ENCODE measurements around the gene CACNA1E.

DNA sequence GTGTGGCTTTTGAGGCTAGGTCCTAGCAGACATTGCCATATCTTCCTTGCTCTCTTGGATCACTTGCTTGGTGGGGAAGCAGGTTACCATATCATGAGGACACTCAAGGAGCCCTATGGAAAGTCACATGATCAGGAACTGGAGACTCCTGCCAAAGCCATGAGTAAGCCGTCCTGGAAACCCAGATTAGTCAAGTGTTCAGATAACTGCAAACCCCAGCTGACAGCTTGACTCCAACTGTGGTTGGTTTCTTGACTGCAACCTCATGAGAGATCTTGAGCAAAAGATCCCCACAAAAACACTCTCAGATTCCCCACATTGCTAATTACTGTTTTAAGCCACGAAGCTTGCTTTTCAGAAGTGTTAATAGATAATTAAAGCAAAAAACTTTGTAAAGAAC is 58.6 kb downstream of the CACNA1E start:
- TF ChIP-seq POLR2AphosphoS5 (IDR thresholded peaks at IDR 0.05; ENCODE audit: low read depth, low read length) (no peak), POLR2A (IDR thresholded peaks at IDR 0.05; ENCODE audit: low read depth, low read length) (no peak)
